Measurements from ENCODE around the gene ZDHHC17.

Gene ZDHHC17

DNA sequence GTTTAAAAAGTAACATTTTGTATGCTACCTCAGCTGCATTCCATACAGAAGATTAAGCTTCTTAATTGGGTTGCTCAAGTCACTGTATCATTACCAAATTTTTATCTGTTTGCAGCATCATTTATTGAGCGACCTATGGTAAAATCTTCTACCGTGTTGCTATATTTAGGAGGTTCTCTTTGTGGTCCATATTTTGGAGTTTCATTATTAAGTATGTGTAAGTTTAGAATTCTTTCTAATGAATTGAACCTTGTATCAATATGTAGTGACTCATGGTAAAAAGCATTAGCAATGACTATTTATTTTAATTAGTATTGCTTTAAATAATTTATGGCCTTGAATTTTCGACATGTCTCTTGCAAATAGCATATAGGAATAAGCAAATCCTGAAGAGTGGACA is 72.7 kb downstream of the ZDHHC17 start:
- no peak overlapping the region for H3K4me2 ChIP-seq (ENCODE audit: low read length)

DNA sequence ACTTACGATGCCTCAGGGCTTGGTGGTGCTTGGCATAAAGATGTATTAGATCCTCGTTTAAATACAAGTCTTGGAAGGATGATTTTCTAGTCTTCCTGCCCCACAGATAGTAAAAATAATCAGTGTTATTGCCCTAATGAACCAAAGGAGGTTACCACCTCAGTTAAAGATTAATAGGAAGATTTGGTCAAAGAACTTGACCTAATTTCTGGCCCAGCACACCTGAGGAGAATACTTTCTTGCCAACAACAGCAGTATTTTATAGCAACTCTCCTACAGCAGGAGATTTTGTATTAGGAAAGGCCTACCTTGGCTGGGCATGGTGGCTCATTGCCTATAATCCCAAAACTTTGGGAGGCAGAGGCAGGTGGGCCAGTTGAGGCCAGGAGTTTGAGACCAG is 83.3 kb downstream of the ZDHHC17 start:
- Histone ChIP-seq H3K79me2 (no peaks in the 10 kb centered on the region), H3K27me3 (ENCODE audit: control insufficient read depth, insufficient read depth, low read length) (no peaks in the 10 kb centered on the region), H3K9ac (no peak overlapping the region), H3K9me3 (ENCODE audit: control insufficient read depth, low read length) (no peaks in the 10 kb centered on the region), H2AFZ (no peak overlapping the region), H3K4me1 (no peaks in the 10 kb centered on the region), H3K27ac (no peak overlapping the region), H3K36me3 (ENCODE audit: control insufficient read depth, insufficient read depth, low read length) (no peaks in the 10 kb centered on the region), H3K4me3 (ENCODE audit: low read depth, low read length) (no peak overlapping the region), H3K4me2 (ENCODE audit: low read length) (no peak overlapping the region)
- TF ChIP-seq CTCF (IDR thresholded peaks at IDR 0.05), result no peak

More for the DNA sequence above, 72.7 kb downstream of the ZDHHC17 start:
- Histone ChIP-seq H3K9ac (no peak overlapping the region), H3K4me1 (no peaks in the 10 kb centered on the region), H3K36me3 (ENCODE audit: control insufficient read depth, insufficient read depth, low read length) (no peaks in the 10 kb centered on the region), H2AFZ (no peak overlapping the region), H3K27me3 (ENCODE audit: control insufficient read depth, insufficient read depth, low read length) (no peaks in the 10 kb centered on the region), H3K4me3 (ENCODE audit: low read depth, low read length) (no peak overlapping the region), H3K79me2 (no peaks in the 10 kb centered on the region), H3K27ac (no peak overlapping the region), H3K9me3 (ENCODE audit: control insufficient read depth, low read length) (no peaks in the 10 kb centered on the region)
- no peak for TF ChIP-seq CTCF (IDR thresholded peaks at IDR 0.05)

GRCh38 chr12:76848132-76848531 is 84.2 kb downstream of the ZDHHC17 start:
- H3K9ac ChIP-seq, result no peak overlapping the region
- H3K36me3 ChIP-seq (ENCODE audit: control insufficient read depth, insufficient read depth, low read length), result no peaks in the 10 kb centered on the region
- H2AFZ ChIP-seq, result no peak overlapping the region
- no peak for TF ChIP-seq CTCF (IDR thresholded peaks at IDR 0.05)
- H3K9me3 ChIP-seq (ENCODE audit: control insufficient read depth, low read length), result no peaks in the 10 kb centered on the region
- H3K79me2 ChIP-seq, result no peaks in the 10 kb centered on the region
- H3K4me1 ChIP-seq, result no peaks in the 10 kb centered on the region
- H3K27ac ChIP-seq, result no peak overlapping the region
- H3K4me2 ChIP-seq (ENCODE audit: low read length), result no peak overlapping the region
- H3K27me3 ChIP-seq (ENCODE audit: control insufficient read depth, insufficient read depth, low read length), result no peaks in the 10 kb centered on the region
- no peak overlapping the region for H3K4me3 ChIP-seq (ENCODE audit: low read depth, low read length)

DNA sequence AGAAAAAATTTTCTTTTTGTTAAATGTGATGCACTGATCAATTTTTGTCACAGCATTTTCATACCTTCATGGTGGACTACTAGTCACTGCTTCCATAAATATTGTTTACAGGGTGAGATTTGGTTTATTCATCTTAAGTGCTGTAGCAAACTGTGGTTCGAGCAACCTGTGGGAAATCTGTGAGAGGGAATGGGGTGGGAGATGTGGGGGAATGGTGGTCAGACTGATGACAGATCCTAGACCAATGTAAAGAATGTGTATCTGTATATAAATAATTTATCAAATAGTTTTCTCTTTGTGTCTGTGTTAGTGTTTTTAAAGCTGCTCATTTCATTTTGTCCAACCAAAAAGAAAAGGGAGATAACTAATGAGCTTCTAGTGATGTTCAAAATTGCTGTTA is 88.2 kb downstream of the ZDHHC17 start:
- H2AFZ ChIP-seq, result no peak overlapping the region
- H3K27me3 ChIP-seq (ENCODE audit: control insufficient read depth, insufficient read depth, low read length), result no peaks in the 10 kb centered on the region
- H3K4me3 ChIP-seq (ENCODE audit: low read depth, low read length), result no peak overlapping the region
- H3K79me2 ChIP-seq, result no peaks in the 10 kb centered on the region
- no peak overlapping the region for H3K9ac ChIP-seq
- no peak overlapping the region for H3K4me2 ChIP-seq (ENCODE audit: low read length)
- no peaks in the 10 kb centered on the region for H3K36me3 ChIP-seq (ENCODE audit: control insufficient read depth, insufficient read depth, low read length)
- no peaks in the 10 kb centered on the region for H3K9me3 ChIP-seq (ENCODE audit: control insufficient read depth, low read length)
- no peaks in the 10 kb centered on the region for H3K4me1 ChIP-seq
- TF ChIP-seq CTCF (IDR thresholded peaks at IDR 0.05), result no peak
- H3K27ac ChIP-seq, result no peak overlapping the region

GRCh38 chr12:76855271-76855670 is 91.4 kb downstream of the ZDHHC17 start:
- no peak overlapping the region for H3K4me3 ChIP-seq (ENCODE audit: low read depth, low read length)
- H3K4me1 ChIP-seq, result no peaks in the 10 kb centered on the region
- H2AFZ ChIP-seq, result no peak overlapping the region
- H3K27ac ChIP-seq, result no peak overlapping the region
- no peaks in the 10 kb centered on the region for H3K36me3 ChIP-seq (ENCODE audit: control insufficient read depth, insufficient read depth, low read length)
- H3K79me2 ChIP-seq, result no peaks in the 10 kb centered on the region
- H3K27me3 ChIP-seq (ENCODE audit: control insufficient read depth, insufficient read depth, low read length), result no peaks in the 10 kb centered on the region
- no peak overlapping the region for H3K4me2 ChIP-seq (ENCODE audit: low read length)
- H3K9me3 ChIP-seq (ENCODE audit: control insufficient read depth, low read length), result no peaks in the 10 kb centered on the region
- TF ChIP-seq CTCF (IDR thresholded peaks at IDR 0.05), result no peak
- H3K9ac ChIP-seq, result no peak overlapping the region

All from parathyroid adenoma (tissue), 2 donors.